ENCODE measurements around the gene ACTL8.

- TF ChIP-seq POLR2A (IDR thresholded peaks at IDR 0.05) (no peak), CTCF (IDR thresholded peaks at IDR 0.05) (no peak)
Measured at GRCh38 chr1:17733661-17734060, 21.5 kb upstream of the ACTL8 start.

Measured in esophagus squamous epithelium (tissue), 4 donors.